NCI-H1417 treated with DMSO at 0.1 percent for 48 hours (cell line): Measurements from ENCODE around the gene TOMM6.

ENCODE experiments used
- DNase-seq: peaks from one replicate; lab custom pipeline; 2025; lab: John Stamatoyannopoulos, UW

Gene TOMM6

DNA sequence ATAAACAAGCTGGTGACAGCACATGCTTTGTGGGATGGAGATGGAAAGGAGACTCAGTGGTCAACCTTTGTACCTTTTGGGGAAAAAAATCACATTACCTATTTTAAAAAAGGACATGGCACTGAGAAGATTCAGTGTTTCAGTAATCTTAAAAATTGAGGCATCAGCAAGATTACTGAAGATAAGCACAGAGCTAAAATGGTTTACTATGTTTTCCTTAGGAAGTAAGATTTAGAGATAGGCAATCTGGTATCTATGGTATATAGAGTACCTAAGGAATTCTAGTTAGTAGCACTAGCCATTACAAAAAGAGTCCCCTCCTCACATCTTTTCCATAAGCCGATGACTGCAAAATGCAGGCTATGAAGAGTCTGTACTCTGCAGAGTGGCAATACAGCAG lies 35.7 kb downstream of the TOMM6 start:
- DNase-seq = no peak

DNA sequence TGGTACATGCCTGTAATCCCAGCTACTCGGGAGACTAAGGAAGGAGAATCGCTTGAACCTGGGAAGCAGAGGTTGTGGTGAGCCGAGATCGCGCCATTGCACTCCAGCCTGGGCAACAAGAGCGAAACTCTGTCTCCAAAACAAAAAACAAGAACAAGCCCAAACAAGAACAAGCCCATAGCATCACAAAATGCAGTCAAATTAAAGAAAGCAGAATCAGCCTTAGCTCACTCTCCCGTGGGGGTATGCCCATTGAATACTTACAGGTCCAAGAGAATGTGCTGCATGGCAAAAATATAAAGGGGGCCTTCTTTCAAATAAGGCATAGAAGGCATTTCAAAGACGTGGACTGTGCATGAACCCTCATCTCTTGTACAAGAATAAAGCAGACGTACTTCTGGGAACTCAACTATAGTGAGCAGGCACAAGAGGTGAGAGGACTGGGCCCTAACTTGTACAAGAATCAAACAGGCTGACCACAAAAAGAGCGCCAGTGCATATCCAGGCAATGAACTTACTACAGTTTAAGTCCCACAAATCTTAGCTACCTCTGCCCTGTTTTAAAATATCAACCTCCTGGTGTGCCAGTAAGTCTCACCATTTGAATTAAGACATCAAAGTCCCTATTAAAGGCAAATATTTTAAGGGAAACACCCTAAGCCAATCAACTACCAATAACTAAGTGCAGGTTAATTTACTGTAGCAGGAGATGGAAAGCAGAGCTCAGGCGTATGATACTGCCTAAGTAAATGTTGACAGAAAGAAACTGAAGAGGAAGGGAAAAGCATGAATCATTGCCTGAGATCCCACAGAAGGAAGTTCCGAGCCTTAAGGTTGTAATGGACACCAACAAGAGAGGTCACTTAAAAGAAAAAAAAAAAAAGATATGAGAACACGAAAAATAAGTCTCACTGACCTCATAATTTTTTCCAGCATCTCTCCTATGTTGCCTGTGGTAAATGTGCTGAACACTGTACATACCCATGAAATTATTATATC lies 37.4 kb downstream of the TOMM6 start:
- DNase-seq = no peak

DNA sequence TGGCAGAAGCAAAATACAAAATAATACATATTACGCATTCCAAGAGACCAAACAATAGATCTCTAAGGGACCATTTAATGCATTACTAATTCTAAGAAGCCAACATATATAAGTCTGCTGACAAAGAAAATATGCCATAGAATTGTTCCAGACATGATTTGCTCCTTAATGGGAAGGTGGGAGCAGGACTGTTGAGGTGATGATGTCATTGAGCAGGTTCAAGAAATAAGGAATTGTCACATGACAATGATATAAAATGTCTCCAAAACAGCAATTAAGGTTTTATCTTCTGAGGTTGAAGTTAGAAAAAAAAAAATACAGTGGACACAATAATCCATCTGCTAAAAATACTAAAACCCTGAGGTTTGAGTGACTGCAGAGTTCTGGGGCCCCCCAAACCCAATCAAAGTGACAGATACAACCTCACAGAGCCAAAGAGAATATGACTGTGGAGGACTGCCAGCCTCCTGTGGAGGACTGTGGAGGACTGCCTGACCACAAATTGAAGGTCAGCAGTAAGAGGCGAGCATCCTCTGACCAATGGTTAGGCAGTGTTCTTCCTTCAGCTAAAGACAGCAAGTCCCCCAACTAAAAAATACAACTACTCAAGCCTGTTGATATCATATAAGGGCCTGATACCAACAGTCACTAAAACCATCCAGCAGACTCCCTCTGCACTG lies 39.0 kb downstream of the TOMM6 start:
- no peak for DNase-seq

DNA sequence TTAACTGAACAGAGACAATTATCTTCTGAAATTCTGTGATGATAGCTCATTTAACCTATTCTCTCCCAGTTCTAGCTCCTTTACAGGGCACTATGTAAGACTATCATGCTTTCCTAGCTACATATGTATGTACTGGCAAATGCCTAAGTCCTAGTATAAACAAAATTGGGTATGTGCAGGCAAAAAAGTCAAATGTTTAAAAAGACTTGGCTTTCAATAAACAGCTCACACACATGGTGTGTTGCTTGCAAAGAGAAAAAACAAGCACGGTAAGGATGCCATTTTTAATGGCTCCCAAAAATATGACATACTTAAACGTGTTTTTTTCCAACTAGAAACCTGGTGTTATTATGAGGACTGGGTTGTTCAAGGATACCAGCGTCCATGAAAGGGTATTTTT lies 44.8 kb downstream of the TOMM6 start:
- DNase-seq = no peak

DNA sequence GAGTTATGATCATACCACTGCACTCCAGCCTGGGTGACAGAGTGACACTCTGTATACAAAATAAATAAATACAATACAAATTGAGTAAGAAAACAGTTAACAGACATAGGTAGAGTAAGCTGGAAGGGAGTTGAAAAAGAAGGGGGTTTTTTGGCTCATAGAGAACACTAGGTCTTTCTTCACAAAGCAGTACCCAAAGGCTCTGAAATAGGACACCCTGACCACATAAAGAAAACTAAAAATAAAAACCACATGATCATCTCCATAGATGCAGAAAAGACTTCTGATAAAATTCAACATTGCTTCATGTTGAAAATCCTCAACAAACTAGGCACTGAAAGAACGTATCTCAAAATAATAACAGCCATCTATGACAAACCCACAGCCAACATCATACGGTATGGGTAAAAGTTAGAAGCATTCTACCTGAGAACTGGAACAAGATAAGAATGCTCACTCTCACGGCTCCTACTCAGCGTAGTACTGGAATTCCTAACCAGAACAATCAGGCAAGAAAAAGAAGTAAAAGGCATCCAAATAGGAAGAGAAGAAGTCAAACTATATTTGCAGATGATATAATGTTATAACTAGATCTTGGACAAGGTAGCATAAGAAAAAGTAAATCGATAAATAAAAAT lies 48.6 kb downstream of the TOMM6 start:
- no peak for DNase-seq

DNA sequence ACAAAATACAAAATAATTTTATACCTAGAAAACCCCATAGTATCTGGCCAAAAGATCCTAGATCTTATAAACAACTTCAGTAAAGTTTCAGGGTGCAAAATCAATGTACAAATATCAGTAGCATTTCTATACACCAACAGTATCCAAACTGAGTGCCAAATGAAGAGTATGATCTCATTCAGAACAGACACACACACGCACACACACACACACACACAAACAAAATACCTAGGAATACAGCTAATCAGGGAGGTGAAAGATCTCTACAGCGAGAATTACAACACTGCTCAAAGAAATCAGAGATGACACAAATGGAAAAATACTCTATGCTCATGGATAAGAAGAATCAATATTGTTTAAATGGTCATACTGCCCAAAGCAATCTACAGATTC lies 49.2 kb downstream of the TOMM6 start:
- DNase-seq = no peak
